22Rv1 (cell line): ENCODE results near the gene GLRX2.

Source experiments
- H3K27ac ChIP-seq: fragments of 450-650 bp; 2 replicates; pipeline ENCODE4 v1.5.1; 2017
- ZFX ChIP-seq: fragments of 450-650 bp; IDR thresholded peaks from 2 replicates; pipeline ENCODE4 v1.6.1; 2017; ENCODE audit warnings: antibody characterized with exemption, borderline replicate concordance
- TF ChIP-seq, protein P1 (sequence below): fragments of 450-650 bp; IDR thresholded peaks from 2 replicates; pipeline ENCODE4 v1.5.1; 2017; ENCODE audit warnings: mild to moderate bottlenecking

The GLRX2 gene

DNA sequence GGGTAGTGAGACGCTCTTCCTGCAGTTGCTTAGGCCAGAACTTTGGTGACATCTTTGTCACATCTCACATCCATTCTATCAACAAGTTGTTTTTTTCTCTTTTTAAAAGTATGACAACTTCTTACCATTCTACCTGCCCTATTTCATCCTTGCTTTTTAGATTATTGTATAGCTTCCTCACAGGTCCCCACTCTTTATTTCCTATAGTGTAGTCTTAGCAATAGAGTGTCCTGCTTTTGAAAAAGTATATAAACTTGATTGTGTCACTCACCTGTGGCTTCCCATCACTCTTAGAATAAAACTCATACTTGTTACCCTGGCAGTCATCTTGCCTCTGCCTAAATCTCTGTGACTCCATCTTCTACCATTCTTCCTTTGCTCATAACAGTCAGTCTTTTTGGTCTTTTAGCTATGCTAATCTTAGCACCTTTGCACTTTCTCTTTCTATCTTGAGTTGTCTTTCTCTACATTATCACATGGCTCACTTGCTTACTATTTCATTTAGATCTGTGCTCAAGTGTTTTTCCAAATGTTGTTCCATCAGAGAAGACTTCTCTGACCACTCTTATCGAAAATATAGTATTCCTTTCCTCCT, 26.1 kb upstream of the GLRX2 start:
- no peak overlapping the region for H3K27ac ChIP-seq
- TF ChIP-seq, protein P1, sequence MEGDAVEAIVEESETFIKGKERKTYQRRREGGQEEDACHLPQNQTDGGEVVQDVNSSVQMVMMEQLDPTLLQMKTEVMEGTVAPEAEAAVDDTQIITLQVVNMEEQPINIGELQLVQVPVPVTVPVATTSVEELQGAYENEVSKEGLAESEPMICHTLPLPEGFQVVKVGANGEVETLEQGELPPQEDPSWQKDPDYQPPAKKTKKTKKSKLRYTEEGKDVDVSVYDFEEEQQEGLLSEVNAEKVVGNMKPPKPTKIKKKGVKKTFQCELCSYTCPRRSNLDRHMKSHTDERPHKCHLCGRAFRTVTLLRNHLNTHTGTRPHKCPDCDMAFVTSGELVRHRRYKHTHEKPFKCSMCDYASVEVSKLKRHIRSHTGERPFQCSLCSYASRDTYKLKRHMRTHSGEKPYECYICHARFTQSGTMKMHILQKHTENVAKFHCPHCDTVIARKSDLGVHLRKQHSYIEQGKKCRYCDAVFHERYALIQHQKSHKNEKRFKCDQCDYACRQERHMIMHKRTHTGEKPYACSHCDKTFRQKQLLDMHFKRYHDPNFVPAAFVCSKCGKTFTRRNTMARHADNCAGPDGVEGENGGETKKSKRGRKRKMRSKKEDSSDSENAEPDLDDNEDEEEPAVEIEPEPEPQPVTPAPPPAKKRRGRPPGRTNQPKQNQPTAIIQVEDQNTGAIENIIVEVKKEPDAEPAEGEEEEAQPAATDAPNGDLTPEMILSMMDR, result no peak
- TF ChIP-seq ZFX, result no peak

DNA sequence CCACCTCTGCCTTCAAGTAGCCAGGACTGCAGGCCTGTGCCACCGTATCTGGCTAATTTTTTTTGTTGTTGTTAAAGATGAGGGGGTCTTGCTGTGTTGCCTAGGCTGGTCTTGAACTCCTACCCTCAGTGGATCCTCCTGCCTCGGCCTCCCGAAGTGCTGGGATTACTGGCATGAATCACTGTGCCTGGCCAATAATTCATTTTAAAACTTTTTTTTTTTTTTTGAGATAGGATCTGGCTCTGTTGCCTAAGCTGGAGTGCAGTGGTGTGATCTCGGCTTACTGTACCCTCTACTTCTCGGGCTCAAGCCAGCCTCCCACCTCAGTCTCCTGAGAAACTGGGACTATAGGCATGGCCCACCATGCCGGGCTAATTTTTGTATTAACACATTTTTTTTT, 20.2 kb upstream of the GLRX2 start:
- TF ChIP-seq, protein P1, result no peak
- TF ChIP-seq ZFX, result no peak
- no peak overlapping the region for H3K27ac ChIP-seq

GRCh38 chr1:193123751-193124150, 18.5 kb upstream of the GLRX2 start:
- no peak for TF ChIP-seq ZFX
- TF ChIP-seq, protein P1, result no peak
- no peak overlapping the region for H3K27ac ChIP-seq

DNA sequence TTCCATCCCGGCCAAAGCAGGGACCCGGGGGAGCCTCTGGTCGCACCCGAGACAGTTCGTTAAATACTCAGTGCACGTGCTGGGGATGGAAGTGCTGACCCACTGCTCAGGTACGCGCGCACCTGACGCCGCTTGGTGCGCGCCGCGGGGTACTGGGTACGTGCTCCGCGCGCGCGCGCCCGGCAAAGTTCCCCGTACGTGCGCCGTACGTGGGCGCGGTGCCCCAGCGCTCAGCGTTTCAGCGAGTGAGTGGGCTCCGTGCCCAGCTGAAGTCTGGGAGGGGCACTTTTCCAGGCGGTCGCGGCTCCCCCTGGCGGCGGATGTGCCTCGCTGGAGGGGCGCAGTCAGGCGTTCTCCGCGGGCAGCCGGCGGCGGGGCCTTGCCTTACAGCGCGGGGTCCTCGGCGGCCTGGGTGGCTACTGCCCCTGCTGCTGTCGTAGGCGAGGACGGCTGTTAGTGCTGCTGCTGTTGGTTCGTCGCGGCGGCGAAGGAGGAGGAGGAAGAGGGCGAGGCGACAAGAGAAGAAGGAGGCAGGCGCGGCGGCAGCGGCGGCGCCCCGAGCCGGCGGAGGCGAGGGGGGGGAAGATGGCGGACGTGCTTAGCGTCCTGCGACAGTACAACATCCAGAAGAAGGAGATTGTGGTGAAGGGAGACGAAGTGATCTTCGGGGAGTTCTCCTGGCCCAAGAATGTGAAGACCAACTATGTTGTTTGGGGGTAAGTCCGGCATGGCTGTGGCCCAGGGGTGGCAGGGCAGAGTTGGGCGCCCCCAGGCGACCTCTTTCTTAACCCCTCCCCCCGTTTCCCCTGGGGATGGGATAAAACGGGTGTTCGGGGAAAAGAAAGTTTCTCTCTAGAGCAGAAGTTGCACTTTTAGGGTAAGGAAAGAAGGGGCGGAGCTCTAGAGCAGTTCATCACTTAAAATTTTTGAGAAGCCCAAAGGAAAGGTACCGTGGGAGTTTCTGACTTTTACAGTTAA, 16.7 kb upstream of the GLRX2 start, which contains the start of gene CDC73:
Gene CDC73 (plus strand): TSS at position 416 of the 978 bp plus-strand sequence. CDS start 170 bp downstream, at position 586.
- TF ChIP-seq, protein P1, result peak; percentile 99
- TF ChIP-seq ZFX, result no peak
- H3K27ac ChIP-seq, result peak within 1 kb of the TSS; percentile 94

- TF ChIP-seq, protein P1, result no peak
- TF ChIP-seq ZFX, result no peak
- H3K27ac ChIP-seq, result no peak overlapping the region; the same call in 1 of the 2 replicates
Observed at GRCh38 chr1:193120604-193121166, 15.5 kb upstream of the GLRX2 start.

- no peak overlapping the region for H3K27ac ChIP-seq
- no peak for TF ChIP-seq ZFX
- TF ChIP-seq, protein P1, result no peak
Observed at GRCh38 chr1:193118803-193119730, 13.9 kb upstream of the GLRX2 start.
